ENCODE measurements around the gene TOMM20.
A peak's percentile ranks its signal among the peaks of the same experiment; 100 is the strongest.
"Not testable (repeated sequence)": the region's sequence is repeated elsewhere in the genome, so short reads cannot be mapped to it uniquely, and the experiment has no call there.

Gene TOMM20

GRCh38 chr1:235100194-235100772 lies 28.4 kb downstream of the TOMM20 start:
- DNase-seq: no peak

GRCh38 chr1:235098991-235099390 lies 29.6 kb downstream of the TOMM20 start:
- no peak for DNase-seq

DNA sequence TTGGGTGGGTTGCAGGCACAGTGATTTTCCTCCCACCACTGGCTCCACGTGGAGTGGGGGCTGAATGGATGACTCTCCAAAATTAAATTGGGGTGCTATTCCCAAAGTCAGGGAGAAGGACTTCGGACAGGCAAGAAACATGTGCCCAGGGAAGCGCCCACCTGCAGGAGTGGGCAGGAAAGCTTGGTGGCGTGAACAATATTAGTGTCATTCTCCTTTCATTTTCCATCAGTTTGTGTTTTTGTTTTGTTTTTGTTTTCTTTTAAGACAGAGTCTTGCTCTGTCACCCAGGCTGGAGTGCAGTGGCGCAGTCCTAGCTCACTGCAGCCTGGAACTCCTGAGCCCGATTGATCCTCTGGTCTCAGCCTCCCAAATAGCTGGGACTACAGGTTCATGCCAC lies 30.1 kb downstream of the TOMM20 start:
- no peak for DNase-seq

DNA sequence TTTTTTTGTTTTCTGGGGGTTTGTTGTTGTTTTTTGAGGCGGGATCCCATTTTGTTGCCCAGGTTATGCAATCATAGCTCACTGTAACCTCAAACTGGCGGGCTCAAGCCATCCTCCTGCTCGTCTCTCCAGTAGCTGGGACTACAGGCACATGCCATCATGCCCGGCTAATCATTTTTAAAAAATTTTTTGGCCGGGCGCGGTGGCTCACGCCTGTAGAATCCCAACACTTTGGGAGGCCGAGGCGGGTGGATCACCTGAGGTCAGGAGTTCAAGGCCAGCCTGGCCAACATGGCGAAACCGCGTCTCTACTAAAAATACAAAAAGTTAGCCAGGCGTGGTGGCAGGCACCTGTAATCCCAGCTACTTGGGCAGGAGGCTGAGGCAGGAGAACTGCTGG lies 31.1 kb downstream of the TOMM20 start:
- not testable (repeated sequence) for DNase-seq

DNA sequence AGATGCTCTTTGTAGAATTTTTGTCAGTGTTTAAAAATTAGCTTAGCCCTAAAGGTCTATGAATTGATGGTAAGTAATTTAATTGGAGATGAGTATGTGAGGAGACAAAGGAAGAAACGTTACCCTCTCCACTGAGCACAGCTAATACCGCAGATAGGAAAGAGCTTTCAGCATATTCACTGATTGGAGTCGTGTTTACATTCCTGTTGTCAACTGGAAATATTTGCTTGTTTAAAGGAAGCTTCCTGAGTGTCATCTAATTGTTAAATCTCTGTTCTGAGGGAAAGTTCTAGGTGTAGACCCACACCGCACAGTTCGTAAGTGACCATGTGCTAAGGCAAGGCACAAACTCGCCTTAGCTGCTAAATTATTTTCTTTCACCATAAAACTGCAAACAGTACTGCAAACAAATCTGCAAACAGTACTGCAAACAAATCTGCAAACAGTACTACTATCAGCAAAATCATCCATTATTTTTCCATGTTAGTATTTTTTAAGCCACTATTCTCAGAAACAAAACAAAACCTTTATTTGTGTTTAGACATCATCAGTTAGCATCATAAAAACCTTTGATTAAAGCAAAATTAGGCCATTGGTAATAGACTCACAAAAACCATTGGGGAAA lies 32.6 kb downstream of the TOMM20 start:
- no peak for DNase-seq

DNA sequence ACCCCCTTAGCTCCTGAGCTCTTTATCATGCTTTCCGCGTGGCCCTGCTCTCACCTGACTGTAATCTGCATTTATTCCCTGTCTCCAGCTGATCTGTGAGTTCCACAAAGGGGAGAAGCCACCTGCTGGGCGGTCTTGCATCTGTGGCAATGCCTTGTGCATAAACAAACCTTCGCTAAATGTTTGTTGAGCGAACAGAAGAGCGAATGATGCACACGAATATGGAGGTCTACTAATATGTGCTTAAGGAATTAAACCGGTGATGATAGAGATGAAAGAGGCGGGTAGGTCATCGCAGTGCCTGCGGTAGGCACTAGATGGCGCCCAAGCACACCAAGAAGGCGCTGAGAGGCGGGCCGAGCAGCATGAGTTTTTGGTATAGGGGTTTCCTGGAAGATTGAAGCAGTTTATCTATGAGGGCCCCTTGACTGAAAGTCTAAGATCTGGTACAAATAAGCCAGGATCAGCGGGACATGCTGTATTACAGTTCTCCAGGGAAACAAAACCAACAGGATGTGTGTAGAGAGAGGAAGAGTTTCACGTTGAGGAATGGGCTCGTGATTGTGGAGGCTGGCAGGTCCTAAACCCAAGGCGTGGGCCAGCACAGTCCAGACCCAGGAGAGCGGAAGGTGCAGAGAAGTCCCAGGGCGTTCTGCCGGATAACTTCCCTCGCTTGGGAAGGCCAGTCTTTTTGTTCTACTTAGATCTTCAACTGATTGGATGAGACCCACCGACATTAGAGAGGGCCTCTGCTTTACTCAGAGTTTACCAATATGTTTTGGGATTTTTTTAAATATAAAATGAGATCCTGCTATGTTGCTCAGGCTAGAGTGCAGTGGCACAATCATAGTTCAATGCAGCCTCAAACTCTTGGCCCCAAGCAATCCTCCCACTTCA lies 34.7 kb downstream of the TOMM20 start:
- DNase-seq: no peak

- peak in 1 of 2 experiments; percentile 60 for DNase-seq
These were observed 35.5 kb downstream of the TOMM20 start for GRCh38 chr1:235093013-235093695.

DNA sequence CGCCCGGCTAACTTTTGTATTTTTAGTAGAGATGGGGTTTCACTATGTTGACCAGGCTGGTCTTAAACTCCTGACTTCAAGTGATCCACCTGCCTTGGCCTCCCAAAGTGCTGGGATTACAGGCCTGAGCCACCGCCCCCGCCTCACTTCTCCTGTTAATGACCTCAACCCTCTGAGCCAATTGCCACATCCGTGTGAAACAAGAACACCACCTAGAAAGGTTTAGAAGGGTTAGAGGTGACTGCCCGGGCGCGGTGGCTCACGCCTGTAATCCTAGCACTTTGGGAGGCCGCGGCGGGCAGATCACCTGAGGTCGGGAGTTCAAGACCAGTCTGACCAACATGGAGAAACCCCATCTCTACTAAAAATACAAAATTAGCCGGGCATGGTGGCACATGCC lies 36.2 kb downstream of the TOMM20 start:
- DNase-seq: not testable (repeated sequence)

DNA sequence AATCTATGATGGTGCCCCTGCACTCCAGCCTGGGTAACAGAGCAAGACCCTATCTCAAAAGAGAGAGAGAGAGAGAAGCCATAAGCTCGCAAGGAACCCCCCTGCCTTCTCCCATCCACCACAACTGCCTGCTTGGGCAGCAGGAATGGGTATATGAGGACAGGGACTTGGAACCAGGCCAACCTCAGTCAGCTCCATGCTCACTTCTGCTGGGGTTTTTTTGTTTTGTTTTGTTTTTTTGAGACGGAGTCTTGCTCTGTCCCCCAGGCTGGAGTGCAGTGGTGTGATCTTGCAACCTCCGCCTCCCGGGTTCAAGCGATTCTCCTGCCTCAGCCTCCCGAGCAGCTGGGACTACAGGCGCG lies 36.6 kb downstream of the TOMM20 start:
- not testable (repeated sequence) for DNase-seq

DNA sequence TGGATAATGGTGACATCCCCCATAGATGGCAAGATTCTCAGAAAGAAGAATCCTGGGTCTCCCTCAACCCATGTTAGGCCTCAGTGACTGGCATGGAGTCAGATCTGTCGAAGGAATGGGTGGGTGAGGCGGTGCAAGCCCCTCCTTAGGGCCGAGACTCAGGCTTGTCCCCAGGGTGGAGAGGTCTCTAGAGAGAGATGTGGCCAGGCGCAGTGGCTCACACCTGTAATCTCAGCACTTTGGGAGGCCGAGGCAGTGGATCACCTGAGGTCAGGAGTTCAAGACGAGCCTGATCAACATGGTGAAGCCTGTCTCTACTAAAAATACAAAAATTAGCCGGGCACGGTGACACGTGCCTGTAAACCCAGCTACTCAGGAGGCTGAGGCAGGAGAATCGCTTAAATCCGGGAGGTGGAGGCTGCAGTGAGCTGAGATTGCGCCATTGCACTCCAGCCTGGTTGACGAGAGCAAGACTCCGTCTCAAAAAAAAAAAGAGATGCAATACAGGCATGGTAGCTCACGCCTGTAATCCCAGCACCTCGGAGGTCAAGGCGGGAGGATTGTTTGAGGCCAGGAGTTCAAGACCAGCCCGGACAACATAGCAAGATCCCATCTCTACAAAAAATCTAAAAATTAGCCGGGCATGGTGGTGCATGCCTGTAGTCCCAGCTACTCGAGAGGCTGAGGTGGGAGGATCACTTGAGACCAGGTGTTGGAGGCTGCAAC lies 37.2 kb downstream of the TOMM20 start:
- DNase-seq: not testable (repeated sequence)

GRCh38 chr1:235090406-235091069 lies 38.1 kb downstream of the TOMM20 start:
- DNase-seq: no peak

DNA sequence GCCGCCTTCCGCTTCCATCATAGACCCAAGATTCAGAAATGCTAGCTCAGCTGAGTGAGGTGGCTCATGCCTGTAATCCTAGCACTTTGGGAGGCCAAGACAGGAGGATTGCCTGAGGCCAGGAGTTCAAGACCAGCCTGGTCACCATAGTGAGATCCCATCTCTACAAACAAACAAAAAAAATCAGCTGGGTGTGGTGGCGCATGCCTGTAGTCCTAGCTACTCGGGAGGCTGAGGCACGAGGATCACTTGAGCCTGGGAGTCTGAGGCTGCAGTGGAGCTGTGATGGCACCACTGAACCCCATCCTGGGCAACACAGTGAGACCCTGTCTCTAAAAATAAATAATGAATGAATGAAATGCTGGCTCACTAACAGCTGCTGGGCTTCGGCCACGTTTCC lies 39.7 kb downstream of the TOMM20 start:
- DNase-seq: no peak

DNA sequence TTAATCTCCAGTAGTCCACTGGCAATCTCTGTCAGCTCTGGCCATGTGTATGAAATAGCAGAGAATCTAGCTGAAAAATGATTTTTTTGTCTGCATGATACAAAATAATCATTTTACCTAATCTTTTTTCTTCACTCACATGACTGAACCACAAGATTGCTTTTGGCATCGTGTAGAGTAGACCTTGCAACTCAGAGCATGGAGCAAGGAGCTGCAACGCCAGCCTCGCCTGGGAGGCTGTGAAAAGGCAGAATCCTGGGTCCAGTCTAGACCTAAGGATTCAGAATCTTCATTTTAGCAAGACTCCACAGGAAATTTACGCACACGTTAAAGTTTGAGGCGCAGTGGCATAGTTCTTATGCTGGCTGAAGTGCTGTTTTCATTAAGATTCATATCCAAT lies 40.2 kb downstream of the TOMM20 start:
- DNase-seq: no peak

GRCh38 chr1:235087906-235088305 lies 40.7 kb downstream of the TOMM20 start:
- no peak for DNase-seq

GRCh38 chr1:235085411-235086117 lies 43.1 kb downstream of the TOMM20 start:
- not testable (repeated sequence) for DNase-seq

GRCh38 chr1:235080788-235081187 lies 47.8 kb downstream of the TOMM20 start:
- not testable (repeated sequence) for DNase-seq

DNA sequence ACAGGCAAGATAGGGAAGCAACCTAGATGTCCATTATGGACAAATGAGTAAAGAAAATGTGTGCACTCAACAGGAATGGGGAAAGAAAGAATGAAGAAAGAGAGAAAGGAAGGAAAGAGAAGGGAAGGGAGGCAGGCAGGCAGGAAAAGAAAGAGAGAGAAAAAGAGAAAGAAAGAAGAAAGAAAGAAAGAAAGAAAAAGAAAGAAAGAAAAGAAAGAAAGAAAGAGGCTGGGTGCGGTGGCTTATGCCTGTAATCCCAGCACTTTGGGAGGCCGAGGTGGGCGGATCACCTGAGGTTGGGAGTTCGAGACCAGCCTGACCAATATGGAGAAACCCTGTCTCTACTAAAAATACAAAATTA lies 48.4 kb downstream of the TOMM20 start:
- not testable (repeated sequence) for DNase-seq

- no peak for DNase-seq
These were observed 49.0 kb downstream of the TOMM20 start for GRCh38 chr1:235079443-235080296.

GRCh38 chr1:235078480-235079381 lies 49.9 kb downstream of the TOMM20 start:
- no peak for DNase-seq

Measured in NCI-H1930 (cell line).